Spleen (tissue), 7 donors: ENCODE measurements around the gene MYO18B.

Source experiments
- POLR2A ChIP-seq, 3 donors: fragments of 450-650 bp; IDR thresholded peaks; one replicate each; pipeline ENCODE4 v1.5.1; 2017; ENCODE audit warnings: antibody characterized with exemption in 3 of 3, mild to moderate bottlenecking in 1 of 3
- TF ChIP-seq, protein P1 (sequence below), 11 experiments: fragments of 200-600 bp in 7 of 11; fragments of 450-650 bp in 4 of 11; sonication (generic) in 4 of 11; IDR thresholded peaks in 8 of 11; conservative IDR thresholded peaks in 3 of 11; 1 replicate in 7 of 11; 2 replicates in 4 of 11; pipeline versions ENCODE4 v1.4.0 to v1.8.0; 2016 to 2021; ENCODE audit warnings: antibody characterized with exemption in 11 of 11, inconsistent platforms in 4 of 11, mild to moderate bottlenecking in 1 of 11
- donor health status: DM: no; HTN: no; CAD: no; lungs with moderate emphysema.
- donor health status: DM: no; HTN: no; CAD: no.
- donor health status: DM: no; HTN: no; CAD: no.

GRCh38 chr22:25899566-25899965, 157.6 kb downstream of the MYO18B start:
- TF ChIP-seq, protein P1, sequence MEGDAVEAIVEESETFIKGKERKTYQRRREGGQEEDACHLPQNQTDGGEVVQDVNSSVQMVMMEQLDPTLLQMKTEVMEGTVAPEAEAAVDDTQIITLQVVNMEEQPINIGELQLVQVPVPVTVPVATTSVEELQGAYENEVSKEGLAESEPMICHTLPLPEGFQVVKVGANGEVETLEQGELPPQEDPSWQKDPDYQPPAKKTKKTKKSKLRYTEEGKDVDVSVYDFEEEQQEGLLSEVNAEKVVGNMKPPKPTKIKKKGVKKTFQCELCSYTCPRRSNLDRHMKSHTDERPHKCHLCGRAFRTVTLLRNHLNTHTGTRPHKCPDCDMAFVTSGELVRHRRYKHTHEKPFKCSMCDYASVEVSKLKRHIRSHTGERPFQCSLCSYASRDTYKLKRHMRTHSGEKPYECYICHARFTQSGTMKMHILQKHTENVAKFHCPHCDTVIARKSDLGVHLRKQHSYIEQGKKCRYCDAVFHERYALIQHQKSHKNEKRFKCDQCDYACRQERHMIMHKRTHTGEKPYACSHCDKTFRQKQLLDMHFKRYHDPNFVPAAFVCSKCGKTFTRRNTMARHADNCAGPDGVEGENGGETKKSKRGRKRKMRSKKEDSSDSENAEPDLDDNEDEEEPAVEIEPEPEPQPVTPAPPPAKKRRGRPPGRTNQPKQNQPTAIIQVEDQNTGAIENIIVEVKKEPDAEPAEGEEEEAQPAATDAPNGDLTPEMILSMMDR (IDR thresholded peaks at IDR 0.05 in 8 of 11, conservative IDR thresholded peaks at IDR 0.05 in 3 of 11), result no peak
- TF ChIP-seq POLR2A (IDR thresholded peaks at IDR 0.05), result no peak
